Spinal cord (tissue), 10 donors: ENCODE measurements around the gene RTP5. TPM values are rescaled to one million over a fixed set of nuclear protein-coding genes. Genes with fewer than 3 reads are reported as not detected.
"Not testable (repeated sequence)": the region's sequence is repeated elsewhere in the genome, so short reads cannot be mapped to it uniquely, and the experiment has no call there.

Experiments used
- DNase-seq, 6 donors: peaks; one replicate each; pipeline versions ENCODE4 v3.0.0 to v3.0.0-alpha.2; 2013 to 2015; ENCODE audit warnings: low spot score in 6 of 6, low read depth in 4 of 6
- H3K27ac ChIP-seq: one replicate; pipeline ENCODE4 v1.5.1; 2013; ENCODE audit warnings: low read depth, low read length, control low read depth
- H3K27me3 ChIP-seq: one replicate; pipeline ENCODE4 v1.6.1; 2013; ENCODE audit warnings: low read length; ENCODE audit not compliant: control insufficient read depth, insufficient read depth
- H3K36me3 ChIP-seq: one replicate; pipeline ENCODE4 v1.6.1; 2013; ENCODE audit warnings: low read length; ENCODE audit not compliant: control insufficient read depth, insufficient read depth
- H3K4me1 ChIP-seq: one replicate; pipeline ENCODE4 v1.6.1; 2013; ENCODE audit warnings: low read length; ENCODE audit not compliant: control insufficient read depth, insufficient read depth
- H3K4me3 ChIP-seq: one replicate; pipeline ENCODE4 v1.5.1; 2013; ENCODE audit warnings: low read depth, low read length, control low read depth
- H3K9me3 ChIP-seq: one replicate; pipeline ENCODE4 v1.6.1; 2013; ENCODE audit warnings: low read length; ENCODE audit not compliant: control insufficient read depth, insufficient read depth
- WGBS: methylation state at CpG from one replicate; pipeline ENCODE4 v1.1.5; 2013; ENCODE audit warnings: missing lambda C conversion rate; ENCODE audit not compliant: insufficient coverage; 5-methylcytosine and 5-hydroxymethylcytosine counted together
- long read RNA-seq, 4 donors: transcript quantifications; one replicate each; lab custom pipeline, GENCODE V29; 2026
- polyA plus RNA-seq, 2 donors: library from polyadenylated mRNA; unstranded; fragments of 120-200 nt; gene quantifications; one replicate each; pipeline ENCODE4 v1.2.1, GENCODE V29; 2013; ENCODE audit not compliant: insufficient read length in 2 of 2
- total RNA-seq, 2 donors: library from RNA; depleted of rRNA in 1 of 2; stranded (reverse); fragments of 120-200 nt in 1 of 2; fragments of >200 nt in 1 of 2; gene quantifications; one replicate each; pipeline versions ENCODE4 v1.2.3 to v1.2.4, GENCODE V29; 2013 to 2014
- donor health status: healthy.

Gene RTP5
- total RNA-seq (1 to 10 TPM; 1.9 to 5.3 TPM), polyA plus RNA-seq (10 to 100 TPM; 27.9 to 30.2 TPM)
- long read RNA-seq, donor 1, partial matches to known transcripts = 0 of 2 reads
- long read RNA-seq, donor 1, other reads (novel, unspliced or antisense) = 0 of 2 reads
- long read RNA-seq, donor 2, partial matches to known transcripts = 0 of 1 reads
- long read RNA-seq, donor 2, other reads (novel, unspliced or antisense) = 0 of 1 reads
- long read RNA-seq, donor 3, partial matches to known transcripts = 0 of 4 reads
- long read RNA-seq, donor 3, other reads (novel, unspliced or antisense) = 0 of 4 reads
- long read RNA-seq, donor 4 = 0 reads

DNA sequence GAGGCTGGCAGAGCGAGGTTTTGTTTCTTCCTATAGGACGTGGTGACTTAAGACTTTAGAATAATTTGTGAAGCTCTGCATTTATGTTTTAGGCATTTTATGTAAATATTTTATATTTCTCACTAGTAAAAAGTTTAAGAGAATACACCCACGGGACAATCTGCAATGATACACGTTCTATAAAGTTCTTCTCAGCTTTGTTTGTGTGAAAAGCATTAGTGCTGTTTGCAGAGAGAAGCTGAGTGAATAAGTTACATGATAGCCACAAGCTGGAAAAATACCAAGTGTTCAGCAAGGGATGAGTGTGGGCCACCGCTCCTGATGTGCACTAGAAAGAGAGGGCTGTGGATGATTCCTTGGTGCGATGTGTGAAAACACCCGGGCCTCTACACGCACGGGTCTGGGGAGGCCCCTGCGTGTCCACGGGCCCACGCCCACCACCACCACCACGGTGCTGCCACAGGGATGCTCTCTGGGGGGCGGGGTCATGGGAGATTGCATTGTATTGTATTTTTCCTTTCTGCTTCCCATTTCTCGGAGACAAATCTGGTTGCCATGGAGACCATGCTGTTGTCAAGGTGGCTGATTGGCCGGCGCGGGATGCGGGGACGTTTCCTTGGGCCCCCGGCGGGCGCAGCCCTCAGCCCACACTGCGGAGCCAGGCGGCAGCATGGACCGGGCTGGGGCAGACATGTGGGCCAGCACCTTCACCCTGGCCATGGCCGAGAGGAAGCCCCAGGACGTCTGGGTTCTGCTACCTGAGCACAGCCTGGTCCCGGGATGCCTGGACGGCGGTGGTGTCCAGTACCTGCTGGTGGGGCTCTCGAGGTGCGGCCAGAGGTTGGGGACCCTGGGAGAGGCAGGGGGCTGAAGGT, at the start of gene RTP5:
RTP5 (plus strand) TSS at position 643 of the 875 bp plus-strand sequence; CDS start at position 671, 28 bp downstream.
- Histone ChIP-seq H3K36me3 (peaks cover 29% of the 10 kb centered on the region), H3K27ac (peak within 1 kb of the TSS; percentile 25), H3K9me3 (no peaks in the 10 kb centered on the region), H3K27me3 (no peaks in the 10 kb centered on the region), H3K4me3 (no peak within 1 kb of the TSS), H3K4me1 (peaks cover 64% of the 10 kb centered on the region)
- WGBS = 33% methylated on average over 22 of the region's 33 CpGs
- peak in 2 of 6 donors; percentile 78 to 95 for DNase-seq

DNA sequence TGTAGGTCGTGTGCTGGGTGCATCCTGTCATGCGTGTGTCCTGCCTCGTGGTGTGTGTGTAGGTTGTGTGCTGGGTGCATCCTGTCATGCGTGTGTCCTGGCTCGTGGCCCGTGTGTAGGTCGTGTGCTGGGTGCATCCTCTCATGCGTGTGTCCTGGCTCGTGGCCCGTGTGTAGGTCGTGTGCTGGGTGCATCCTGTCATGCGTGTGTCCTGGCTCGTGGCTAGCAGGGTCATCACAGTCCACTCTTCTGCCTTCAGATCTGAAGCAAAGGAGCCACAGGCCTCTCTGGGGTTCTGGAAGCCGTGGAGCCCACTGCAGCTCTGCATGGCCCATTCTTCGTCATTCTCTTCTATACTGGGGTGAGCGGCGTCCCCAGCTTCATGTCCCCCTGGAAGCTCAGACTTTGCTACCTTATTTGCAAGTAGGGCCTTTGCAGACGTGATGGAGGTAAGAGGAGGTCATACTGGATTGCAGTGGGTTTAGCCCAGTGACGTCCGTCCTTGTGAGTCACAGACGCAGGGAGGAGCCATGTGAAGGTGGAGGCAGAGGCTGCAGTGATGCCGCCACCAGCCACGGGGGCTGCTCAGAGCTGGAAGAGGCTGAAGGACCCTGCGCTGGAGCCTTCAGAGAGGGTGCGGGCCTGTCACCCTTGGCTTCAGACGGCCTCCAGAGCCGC, 49.4 kb upstream of the RTP5 start:
- WGBS = 92% methylated on average over 22 of the region's 27 CpGs
- not testable (repeated sequence) for H3K27ac ChIP-seq, H3K27me3 ChIP-seq, H3K9me3 ChIP-seq, DNase-seq, H3K4me1 ChIP-seq, H3K4me3 ChIP-seq
- peaks cover 19% of the 10 kb centered on the region for H3K36me3 ChIP-seq

DNA sequence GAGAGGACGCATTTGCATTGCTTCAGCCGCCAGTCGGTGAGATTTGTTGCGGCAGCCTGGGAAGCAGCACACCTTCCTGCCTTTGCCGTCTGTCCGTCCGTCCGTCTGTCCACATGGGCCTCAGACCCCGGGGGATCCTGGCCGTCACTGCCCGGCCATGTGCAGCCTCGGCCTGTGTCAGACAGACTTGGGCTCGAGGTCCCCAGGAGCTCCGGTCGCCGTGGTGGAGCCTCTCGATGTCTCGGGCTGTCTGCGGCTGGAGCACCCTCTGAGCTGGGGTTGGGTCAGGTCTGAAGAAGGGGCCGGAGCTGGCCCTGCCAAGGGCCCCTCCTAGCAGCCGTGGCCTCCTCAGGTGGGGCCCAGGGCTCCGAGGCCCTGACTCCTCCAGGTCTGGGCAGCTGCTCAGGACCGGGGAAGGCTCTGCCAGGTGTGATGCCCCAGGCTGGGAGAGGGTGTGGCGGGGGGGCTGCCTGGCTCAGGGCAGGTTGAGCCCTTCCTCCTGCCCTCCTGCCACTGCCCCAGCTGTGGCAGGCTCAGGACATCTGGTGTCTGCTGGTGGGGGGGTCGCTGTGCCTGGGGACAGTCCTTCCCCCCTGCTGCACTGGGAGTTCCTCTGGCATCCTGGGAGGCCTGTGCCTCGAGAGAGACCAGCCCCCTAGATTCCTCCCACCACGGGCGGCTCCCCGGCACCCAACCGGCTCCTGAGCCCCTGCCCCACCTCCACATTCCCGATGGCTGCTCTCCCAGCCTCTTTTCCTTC, 48.7 kb upstream of the RTP5 start:
- H3K27ac ChIP-seq = no peak overlapping the region
- no peak overlapping the region for H3K4me3 ChIP-seq
- no peak for DNase-seq
- no peaks in the 10 kb centered on the region for H3K27me3 ChIP-seq
- H3K9me3 ChIP-seq = no peaks in the 10 kb centered on the region
- peaks cover under 1% of the 10 kb centered on the region for H3K4me1 ChIP-seq
- 92% methylated on average over 24 of the region's 31 CpGs for WGBS
- peaks cover 16% of the 10 kb centered on the region for H3K36me3 ChIP-seq

DNA sequence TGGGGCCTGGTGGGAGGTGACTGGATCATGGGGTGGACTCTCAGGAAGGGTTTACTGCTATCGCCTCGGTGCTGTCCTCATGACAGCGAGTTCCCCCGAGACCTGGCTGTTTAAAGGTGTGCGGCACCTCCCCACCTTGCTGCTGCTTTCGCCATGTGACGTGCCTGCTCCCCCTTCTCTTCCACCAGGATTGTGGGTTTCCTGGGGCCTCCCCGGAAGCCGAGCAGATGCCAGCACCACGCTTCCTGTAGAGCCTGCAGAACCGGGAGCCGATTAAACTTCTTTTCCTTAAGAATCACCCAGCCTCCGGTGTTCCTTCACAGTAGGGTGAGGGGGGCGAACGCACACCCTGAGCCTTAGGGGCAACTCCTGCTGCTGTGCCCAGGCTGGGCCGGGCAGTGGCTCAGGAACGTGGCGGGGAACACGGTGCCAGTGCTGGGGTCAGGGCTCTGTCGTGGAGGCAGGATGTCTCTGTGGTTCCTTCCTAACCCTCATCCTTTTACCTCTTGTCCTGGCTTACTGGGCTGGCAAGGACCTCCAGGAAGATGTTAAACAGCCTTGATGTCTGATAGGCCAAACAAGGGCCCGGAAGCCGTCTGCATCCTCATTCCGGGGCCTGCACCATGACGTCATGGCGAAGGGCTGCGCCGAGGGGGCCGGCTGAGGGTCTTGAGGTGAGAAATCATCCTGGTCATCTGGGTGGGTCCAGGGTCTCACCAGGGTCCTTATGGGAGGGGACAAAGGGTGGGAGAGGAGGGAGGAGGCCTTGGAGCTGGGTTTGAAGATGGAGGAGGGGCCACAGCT, 47.9 kb upstream of the RTP5 start:
- no peak overlapping the region for H3K27ac ChIP-seq
- no peaks in the 10 kb centered on the region for H3K27me3 ChIP-seq
- 87% methylated on average over 24 of the region's 28 CpGs for WGBS
- peaks cover 7% of the 10 kb centered on the region for H3K36me3 ChIP-seq
- H3K9me3 ChIP-seq = no peaks in the 10 kb centered on the region
- DNase-seq = no peak
- H3K4me1 ChIP-seq = no peaks in the 10 kb centered on the region
- no peak overlapping the region for H3K4me3 ChIP-seq

DNA sequence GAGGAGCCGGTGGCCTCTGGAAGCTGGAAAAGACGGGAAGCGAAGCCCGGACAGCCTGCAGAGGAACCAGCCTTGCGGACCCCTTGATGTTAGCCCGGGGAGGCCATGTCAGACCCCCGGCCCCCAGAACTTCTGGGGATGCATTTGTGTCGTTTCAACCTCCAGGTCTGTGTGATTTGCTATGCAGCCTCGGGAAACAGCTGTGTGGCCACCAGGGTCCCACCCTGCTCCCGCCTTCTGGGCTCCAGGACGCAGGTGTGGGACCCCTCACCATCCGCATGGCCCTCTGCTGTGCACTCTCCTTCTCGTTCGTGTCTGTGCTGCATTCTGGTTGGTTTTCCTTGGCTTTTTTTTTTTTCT, 47.3 kb upstream of the RTP5 start:
- H3K27ac ChIP-seq = no peak overlapping the region
- 84% methylated on average over 12 of the region's 14 CpGs for WGBS
- H3K4me1 ChIP-seq = no peaks in the 10 kb centered on the region
- no peaks in the 10 kb centered on the region for H3K27me3 ChIP-seq
- H3K9me3 ChIP-seq = peaks cover 4% of the 10 kb centered on the region
- DNase-seq = no peak
- no peak overlapping the region for H3K4me3 ChIP-seq
- peaks cover 4% of the 10 kb centered on the region for H3K36me3 ChIP-seq

DNA sequence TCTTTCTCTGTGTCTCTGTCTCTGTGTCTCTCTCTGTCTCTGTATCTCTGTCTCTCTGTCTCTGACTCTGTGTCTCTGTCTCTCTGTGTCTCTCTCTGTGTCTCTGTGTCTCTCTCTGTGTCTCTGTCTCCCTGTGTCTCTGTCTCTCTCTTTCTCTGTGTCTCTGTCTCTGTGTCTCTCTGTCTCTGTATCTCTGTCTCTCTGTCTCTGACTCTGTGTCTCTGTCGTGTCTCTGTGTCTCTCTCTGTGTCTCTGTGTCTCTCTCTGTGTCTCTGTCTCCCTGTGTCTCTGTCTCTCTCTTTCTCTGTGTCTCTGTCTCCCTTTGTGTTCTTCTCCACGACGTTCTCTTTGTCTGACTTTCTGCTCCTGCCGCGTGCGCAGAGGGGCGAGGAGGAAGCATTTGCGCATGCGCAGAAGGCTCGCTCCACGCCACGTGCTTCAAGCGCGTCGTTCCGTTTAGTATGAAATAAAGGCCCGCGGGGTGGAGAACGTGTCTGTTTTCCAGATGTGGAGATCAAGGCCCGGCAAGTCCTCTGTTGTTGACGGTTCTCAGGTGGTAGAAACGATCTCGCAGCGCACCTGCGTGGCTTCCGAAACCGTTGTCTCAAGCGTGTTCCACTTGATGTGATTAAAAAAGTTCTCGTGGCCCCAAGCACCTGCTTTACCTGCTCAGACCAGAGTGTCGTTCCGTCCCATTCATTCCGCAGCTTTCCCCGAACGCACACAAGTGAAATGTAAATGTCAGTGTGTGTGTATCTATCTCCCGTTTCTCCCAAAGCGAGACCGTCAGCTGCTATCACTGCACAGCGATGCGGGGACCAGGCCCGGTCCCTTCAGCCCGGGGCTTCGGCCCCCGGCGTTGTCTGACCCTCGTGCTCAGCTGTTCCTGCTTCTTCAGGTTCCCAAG, 45.7 kb upstream of the RTP5 start:
- DNase-seq, H3K27me3 ChIP-seq, H3K36me3 ChIP-seq, H3K4me3 ChIP-seq, H3K9me3 ChIP-seq, H3K27ac ChIP-seq, H3K4me1 ChIP-seq: not testable (repeated sequence)
- 88% methylated on average over 32 of the region's 45 CpGs for WGBS

DNA sequence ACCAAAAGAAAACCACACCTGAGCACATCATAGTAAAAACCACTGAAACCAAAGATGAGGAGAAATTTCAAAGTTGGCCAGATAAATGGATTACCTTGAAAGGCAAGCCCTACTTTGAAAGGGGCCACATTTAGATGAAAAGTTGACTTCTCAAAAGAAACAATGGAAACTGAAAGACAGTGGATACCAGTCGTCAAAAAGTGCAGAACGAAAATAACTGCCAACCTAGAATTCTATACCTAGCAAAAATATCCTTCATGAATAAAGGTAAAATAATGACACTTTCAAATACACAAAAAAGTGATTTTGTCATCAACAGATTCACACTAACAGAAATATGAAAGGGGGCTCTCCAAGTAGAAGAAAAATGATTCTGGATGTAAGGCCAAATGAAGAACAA, 42.1 kb upstream of the RTP5 start:
- no peak overlapping the region for H3K4me3 ChIP-seq
- H3K4me1 ChIP-seq = no peaks in the 10 kb centered on the region

DNA sequence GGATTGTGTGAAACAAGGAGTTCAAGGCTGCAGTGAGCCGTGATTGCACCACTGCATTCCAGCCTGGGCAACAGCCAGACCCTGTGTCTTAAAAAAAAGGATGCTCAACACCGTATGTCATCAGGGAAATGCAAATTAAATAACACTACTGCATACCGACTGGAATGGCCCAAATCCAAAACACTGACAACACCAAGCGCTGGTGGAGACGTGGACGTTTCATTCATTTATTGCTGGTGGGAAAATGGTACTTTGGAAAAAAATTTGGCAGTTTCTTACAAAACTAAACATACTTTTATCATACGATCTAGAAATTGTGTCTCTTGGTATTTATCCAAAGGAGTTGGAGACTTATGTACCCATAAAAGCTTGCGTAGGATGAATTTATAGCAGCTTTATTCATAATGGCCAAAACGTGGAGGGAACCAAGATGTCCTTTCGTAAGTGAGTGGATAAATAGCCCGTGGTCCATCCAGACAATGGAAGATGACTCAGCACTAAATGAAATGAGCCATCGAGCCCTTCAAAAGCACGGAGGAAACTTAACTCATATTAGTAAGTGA, 36.3 kb upstream of the RTP5 start:
- Histone ChIP-seq H3K27ac (no peak overlapping the region), H3K36me3 (no peaks in the 10 kb centered on the region), H3K27me3 (no peaks in the 10 kb centered on the region), H3K9me3 (no peaks in the 10 kb centered on the region), H3K4me1 (no peaks in the 10 kb centered on the region), H3K4me3 (no peak overlapping the region)
- 80% methylated on average over 1 of the region's 13 CpGs for WGBS
- DNase-seq = peak in 1 of 6 donors; percentile 32

More for the DNA sequence above, 42.1 kb upstream of the RTP5 start:
- H3K27me3 ChIP-seq = no peaks in the 10 kb centered on the region
- no CpG with 5 or more reads among the region's 2 CpGs for WGBS
- H3K9me3 ChIP-seq = peaks cover 6% of the 10 kb centered on the region
- no peak for DNase-seq
- H3K36me3 ChIP-seq = no peaks in the 10 kb centered on the region
- no peak overlapping the region for H3K27ac ChIP-seq
